WTC11 (cell line): ENCODE results near the gene SUCLG2. TPM values are rescaled to one million over a fixed set of nuclear protein-coding genes. Genes with fewer than 3 reads are reported as not detected.

Experiments
- ATAC-seq: fragments of 200-7000 bp; cut with Tn5 transposase; 2 replicates; pipeline ENCODE4 v1.10.0; 2021; ENCODE audit warnings: mild to moderate bottlenecking, moderate library complexity
- CTCF ChIA-PET: fragments of 300-600 bp; sonication (Branson Sonifier 250); formaldehyde crosslinking; loops from one replicate; lab custom pipeline; 2021; ENCODE audit warnings: antibody characterized with exemption; lab: Charles Lee
- POLR2A ChIA-PET: fragments of 350-600 bp; sonication (Branson Sonifier 250); formaldehyde crosslinking; loops from one replicate; lab custom pipeline; 2021; ENCODE audit warnings: antibody characterized with exemption; lab: Charles Lee
- DNase-seq: peaks from one replicate; pipeline ENCODE4 v3.0.0; 2021; ENCODE audit warnings: low spot score
- H3K27ac Mint-ChIP-seq: 2 replicates; pipeline ENCODE4 v1.8.0; 2021; ENCODE audit warnings: mixed read lengths
- H3K27me3 Mint-ChIP-seq: 2 replicates; pipeline ENCODE4 v1.8.0; 2021; ENCODE audit warnings: low read depth, mild to moderate bottlenecking, moderate library complexity, mixed read lengths
- H3K36me3 Mint-ChIP-seq: 2 replicates; pipeline ENCODE4 v1.8.0; 2021; ENCODE audit warnings: mixed read lengths
- H3K4me1 Mint-ChIP-seq: 2 replicates; pipeline ENCODE4 v1.8.0; 2022; ENCODE audit warnings: mixed read lengths
- H3K4me3 Mint-ChIP-seq: 2 replicates; pipeline ENCODE4 v1.8.0; 2021; ENCODE audit warnings: mild to moderate bottlenecking, moderate library complexity, mixed read lengths
- H3K9me3 Mint-ChIP-seq: 2 replicates; pipeline ENCODE4 v1.8.0; 2021; ENCODE audit warnings: mixed read lengths
- ETV6 ChIP-seq: sonication (generic); formaldehyde crosslinking; IDR thresholded peaks from 2 replicates; pipeline ENCODE4 v1.8.1; 2022; ENCODE audit warnings: mild to moderate bottlenecking, missing genetic modification reagents
- FOXP1 ChIP-seq: sonication (generic); formaldehyde crosslinking; IDR thresholded peaks from 2 replicates; pipeline ENCODE4 v1.8.0; 2022; ENCODE audit warnings: missing genetic modification reagents, mild to moderate bottlenecking, moderate library complexity, borderline replicate concordance
- NR2C2 ChIP-seq: sonication (generic); formaldehyde crosslinking; IDR thresholded peaks from 2 replicates; pipeline ENCODE4 v1.8.0; 2022; ENCODE audit warnings: mild to moderate bottlenecking, missing genetic modification reagents
- ZNF219 ChIP-seq: sonication (generic); formaldehyde crosslinking; IDR thresholded peaks from 2 replicates; pipeline ENCODE4 v1.8.0; 2023; ENCODE audit warnings: missing genetic modification reagents, mild to moderate bottlenecking, borderline replicate concordance
- total RNA-seq: library from RNA; stranded (reverse); gene quantifications from 3 replicates; pipeline ENCODE4 v1.2.3, GENCODE V29; 2021
- TF ChIP-seq, protein P1 (sequence below): sonication (generic); formaldehyde crosslinking; IDR thresholded peaks from 2 replicates; pipeline ENCODE4 v1.8.0; 2023; ENCODE audit warnings: missing genetic modification reagents
- TF ChIP-seq, protein P2 (sequence below): fragments of 200-600 bp; IDR thresholded peaks from 2 replicates; pipeline ENCODE4 v1.8.0; 2022; ENCODE audit warnings: antibody characterized with exemption
- TF ChIP-seq, protein P3 (sequence below): fragments of 250-450 bp; sonication (Bioruptor Pico); IDR thresholded peaks from 2 replicates; pipeline ENCODE4 v1.9.0; 2021; ENCODE audit warnings: mild to moderate bottlenecking, borderline replicate concordance
- TF ChIP-seq, protein P4 (sequence below): sonication (generic); formaldehyde crosslinking; IDR thresholded peaks from 2 replicates; pipeline ENCODE4 v1.8.0; 2023; ENCODE audit warnings: missing genetic modification reagents, mild to moderate bottlenecking, borderline replicate concordance
- TF ChIP-seq, protein P5 (sequence below): sonication (generic); formaldehyde crosslinking; IDR thresholded peaks from 2 replicates; pipeline ENCODE4 v1.8.1; 2022; ENCODE audit warnings: low read depth, missing genetic modification reagents, borderline replicate concordance
- TF ChIP-seq, protein P6 (sequence below): sonication (generic); formaldehyde crosslinking; IDR thresholded peaks from 2 replicates; pipeline ENCODE4 v1.8.1; 2022; ENCODE audit warnings: mild to moderate bottlenecking, missing genetic modification reagents, moderate library complexity, borderline replicate concordance

The SUCLG2 gene
- total RNA-seq, 1 experiment from 2014 or later: 39.7 TPM

DNA sequence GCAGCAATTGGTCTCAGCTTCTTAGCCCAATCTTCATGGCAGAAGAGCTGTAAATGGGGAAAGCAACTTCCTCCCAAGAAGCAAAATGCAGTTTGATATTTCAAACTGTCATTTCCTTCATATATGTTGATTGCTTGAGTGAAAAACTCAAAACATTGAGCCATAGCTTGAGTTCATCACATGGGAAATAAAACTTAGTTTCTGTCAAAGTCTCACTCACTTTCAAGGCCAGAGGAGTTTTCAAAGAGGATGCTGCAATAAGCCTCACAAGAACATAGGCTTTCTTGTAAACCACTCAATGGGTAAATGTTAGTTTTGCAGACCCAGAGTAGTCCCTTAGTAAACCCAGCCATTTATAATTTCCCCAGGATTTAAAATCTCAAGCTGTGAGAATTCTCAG lies 29.1 kb upstream of the SUCLG2 start (continued):
- TF ChIP-seq, protein P1, sequence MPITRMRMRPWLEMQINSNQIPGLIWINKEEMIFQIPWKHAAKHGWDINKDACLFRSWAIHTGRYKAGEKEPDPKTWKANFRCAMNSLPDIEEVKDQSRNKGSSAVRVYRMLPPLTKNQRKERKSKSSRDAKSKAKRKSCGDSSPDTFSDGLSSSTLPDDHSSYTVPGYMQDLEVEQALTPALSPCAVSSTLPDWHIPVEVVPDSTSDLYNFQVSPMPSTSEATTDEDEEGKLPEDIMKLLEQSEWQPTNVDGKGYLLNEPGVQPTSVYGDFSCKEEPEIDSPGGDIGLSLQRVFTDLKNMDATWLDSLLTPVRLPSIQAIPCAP (CRISPR knock-in tag): no peak
- TF ChIP-seq NR2C2 (CRISPR knock-in tag): no peak
- TF ChIP-seq, protein P2, sequence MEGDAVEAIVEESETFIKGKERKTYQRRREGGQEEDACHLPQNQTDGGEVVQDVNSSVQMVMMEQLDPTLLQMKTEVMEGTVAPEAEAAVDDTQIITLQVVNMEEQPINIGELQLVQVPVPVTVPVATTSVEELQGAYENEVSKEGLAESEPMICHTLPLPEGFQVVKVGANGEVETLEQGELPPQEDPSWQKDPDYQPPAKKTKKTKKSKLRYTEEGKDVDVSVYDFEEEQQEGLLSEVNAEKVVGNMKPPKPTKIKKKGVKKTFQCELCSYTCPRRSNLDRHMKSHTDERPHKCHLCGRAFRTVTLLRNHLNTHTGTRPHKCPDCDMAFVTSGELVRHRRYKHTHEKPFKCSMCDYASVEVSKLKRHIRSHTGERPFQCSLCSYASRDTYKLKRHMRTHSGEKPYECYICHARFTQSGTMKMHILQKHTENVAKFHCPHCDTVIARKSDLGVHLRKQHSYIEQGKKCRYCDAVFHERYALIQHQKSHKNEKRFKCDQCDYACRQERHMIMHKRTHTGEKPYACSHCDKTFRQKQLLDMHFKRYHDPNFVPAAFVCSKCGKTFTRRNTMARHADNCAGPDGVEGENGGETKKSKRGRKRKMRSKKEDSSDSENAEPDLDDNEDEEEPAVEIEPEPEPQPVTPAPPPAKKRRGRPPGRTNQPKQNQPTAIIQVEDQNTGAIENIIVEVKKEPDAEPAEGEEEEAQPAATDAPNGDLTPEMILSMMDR: no peak
- no peak for TF ChIP-seq FOXP1 (CRISPR knock-in tag)
- TF ChIP-seq, protein P3, sequence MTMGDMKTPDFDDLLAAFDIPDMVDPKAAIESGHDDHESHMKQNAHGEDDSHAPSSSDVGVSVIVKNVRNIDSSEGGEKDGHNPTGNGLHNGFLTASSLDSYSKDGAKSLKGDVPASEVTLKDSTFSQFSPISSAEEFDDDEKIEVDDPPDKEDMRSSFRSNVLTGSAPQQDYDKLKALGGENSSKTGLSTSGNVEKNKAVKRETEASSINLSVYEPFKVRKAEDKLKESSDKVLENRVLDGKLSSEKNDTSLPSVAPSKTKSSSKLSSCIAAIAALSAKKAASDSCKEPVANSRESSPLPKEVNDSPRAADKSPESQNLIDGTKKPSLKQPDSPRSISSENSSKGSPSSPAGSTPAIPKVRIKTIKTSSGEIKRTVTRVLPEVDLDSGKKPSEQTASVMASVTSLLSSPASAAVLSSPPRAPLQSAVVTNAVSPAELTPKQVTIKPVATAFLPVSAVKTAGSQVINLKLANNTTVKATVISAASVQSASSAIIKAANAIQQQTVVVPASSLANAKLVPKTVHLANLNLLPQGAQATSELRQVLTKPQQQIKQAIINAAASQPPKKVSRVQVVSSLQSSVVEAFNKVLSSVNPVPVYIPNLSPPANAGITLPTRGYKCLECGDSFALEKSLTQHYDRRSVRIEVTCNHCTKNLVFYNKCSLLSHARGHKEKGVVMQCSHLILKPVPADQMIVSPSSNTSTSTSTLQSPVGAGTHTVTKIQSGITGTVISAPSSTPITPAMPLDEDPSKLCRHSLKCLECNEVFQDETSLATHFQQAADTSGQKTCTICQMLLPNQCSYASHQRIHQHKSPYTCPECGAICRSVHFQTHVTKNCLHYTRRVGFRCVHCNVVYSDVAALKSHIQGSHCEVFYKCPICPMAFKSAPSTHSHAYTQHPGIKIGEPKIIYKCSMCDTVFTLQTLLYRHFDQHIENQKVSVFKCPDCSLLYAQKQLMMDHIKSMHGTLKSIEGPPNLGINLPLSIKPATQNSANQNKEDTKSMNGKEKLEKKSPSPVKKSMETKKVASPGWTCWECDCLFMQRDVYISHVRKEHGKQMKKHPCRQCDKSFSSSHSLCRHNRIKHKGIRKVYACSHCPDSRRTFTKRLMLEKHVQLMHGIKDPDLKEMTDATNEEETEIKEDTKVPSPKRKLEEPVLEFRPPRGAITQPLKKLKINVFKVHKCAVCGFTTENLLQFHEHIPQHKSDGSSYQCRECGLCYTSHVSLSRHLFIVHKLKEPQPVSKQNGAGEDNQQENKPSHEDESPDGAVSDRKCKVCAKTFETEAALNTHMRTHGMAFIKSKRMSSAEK (CRISPR knock-in tag): no peak
- no peak for TF ChIP-seq ZNF219 (CRISPR knock-in tag)

DNA sequence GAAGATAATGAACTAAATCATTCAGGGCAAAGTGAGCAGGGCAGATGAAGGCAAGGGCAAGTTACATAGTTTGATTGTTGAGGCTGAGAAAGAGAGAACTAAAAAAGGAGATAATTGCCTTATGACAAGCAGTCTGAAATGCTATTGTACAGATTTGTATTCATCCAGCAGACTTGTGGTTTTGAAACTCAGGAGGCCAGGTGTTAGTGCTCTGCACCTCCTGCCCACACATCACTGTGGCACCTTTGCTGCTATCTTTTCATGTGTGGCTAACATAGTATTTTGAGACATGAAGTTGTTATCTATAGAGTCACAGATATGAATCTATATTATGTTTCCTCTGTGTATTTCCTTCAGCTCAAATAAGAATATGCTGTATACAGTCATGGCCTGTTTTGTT lies 24.3 kb upstream of the SUCLG2 start:
- CTCF ChIA-PET: no interaction called here
- Mint-ChIP-seq H3K4me1 (no peaks in the 10 kb centered on the region), H3K27ac (no peak overlapping the region), H3K27me3 (no peaks in the 10 kb centered on the region; the same call in 1 of the 2 replicates), H3K9me3 (peaks cover 9% of the 10 kb centered on the region), H3K4me3 (no peak overlapping the region), H3K36me3 (peaks cover 7% of the 10 kb centered on the region)
- POLR2A ChIA-PET: no interaction called here
- no peak for DNase-seq
- no peak for ATAC-seq
- TF ChIP-seq, protein P4, sequence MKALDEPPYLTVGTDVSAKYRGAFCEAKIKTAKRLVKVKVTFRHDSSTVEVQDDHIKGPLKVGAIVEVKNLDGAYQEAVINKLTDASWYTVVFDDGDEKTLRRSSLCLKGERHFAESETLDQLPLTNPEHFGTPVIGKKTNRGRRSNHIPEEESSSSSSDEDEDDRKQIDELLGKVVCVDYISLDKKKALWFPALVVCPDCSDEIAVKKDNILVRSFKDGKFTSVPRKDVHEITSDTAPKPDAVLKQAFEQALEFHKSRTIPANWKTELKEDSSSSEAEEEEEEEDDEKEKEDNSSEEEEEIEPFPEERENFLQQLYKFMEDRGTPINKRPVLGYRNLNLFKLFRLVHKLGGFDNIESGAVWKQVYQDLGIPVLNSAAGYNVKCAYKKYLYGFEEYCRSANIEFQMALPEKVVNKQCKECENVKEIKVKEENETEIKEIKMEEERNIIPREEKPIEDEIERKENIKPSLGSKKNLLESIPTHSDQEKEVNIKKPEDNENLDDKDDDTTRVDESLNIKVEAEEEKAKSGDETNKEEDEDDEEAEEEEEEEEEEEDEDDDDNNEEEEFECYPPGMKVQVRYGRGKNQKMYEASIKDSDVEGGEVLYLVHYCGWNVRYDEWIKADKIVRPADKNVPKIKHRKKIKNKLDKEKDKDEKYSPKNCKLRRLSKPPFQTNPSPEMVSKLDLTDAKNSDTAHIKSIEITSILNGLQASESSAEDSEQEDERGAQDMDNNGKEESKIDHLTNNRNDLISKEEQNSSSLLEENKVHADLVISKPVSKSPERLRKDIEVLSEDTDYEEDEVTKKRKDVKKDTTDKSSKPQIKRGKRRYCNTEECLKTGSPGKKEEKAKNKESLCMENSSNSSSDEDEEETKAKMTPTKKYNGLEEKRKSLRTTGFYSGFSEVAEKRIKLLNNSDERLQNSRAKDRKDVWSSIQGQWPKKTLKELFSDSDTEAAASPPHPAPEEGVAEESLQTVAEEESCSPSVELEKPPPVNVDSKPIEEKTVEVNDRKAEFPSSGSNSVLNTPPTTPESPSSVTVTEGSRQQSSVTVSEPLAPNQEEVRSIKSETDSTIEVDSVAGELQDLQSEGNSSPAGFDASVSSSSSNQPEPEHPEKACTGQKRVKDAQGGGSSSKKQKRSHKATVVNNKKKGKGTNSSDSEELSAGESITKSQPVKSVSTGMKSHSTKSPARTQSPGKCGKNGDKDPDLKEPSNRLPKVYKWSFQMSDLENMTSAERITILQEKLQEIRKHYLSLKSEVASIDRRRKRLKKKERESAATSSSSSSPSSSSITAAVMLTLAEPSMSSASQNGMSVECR (CRISPR knock-in tag): no peak
- TF ChIP-seq, protein P5, sequence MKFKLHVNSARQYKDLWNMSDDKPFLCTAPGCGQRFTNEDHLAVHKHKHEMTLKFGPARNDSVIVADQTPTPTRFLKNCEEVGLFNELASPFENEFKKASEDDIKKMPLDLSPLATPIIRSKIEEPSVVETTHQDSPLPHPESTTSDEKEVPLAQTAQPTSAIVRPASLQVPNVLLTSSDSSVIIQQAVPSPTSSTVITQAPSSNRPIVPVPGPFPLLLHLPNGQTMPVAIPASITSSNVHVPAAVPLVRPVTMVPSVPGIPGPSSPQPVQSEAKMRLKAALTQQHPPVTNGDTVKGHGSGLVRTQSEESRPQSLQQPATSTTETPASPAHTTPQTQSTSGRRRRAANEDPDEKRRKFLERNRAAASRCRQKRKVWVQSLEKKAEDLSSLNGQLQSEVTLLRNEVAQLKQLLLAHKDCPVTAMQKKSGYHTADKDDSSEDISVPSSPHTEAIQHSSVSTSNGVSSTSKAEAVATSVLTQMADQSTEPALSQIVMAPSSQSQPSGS: no peak
- TF ChIP-seq FOXP1 (CRISPR knock-in tag) (no peak), ETV6 (no peak)
- TF ChIP-seq, protein P6, sequence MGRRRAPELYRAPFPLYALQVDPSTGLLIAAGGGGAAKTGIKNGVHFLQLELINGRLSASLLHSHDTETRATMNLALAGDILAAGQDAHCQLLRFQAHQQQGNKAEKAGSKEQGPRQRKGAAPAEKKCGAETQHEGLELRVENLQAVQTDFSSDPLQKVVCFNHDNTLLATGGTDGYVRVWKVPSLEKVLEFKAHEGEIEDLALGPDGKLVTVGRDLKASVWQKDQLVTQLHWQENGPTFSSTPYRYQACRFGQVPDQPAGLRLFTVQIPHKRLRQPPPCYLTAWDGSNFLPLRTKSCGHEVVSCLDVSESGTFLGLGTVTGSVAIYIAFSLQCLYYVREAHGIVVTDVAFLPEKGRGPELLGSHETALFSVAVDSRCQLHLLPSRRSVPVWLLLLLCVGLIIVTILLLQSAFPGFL (CRISPR knock-in tag): no peak
- TF ChIP-seq, all 79 proteins: peak for 0
